Activated naive CD4-positive, alpha-beta T cell treated with anti-CD3 and anti-CD28 coated beads, Interleukin-2, amount 50 U/mL, for 16 hours (primary cell): ENCODE results near the gene TCF12.
"Not testable (repeated sequence)": the region's sequence is repeated elsewhere in the genome, so short reads cannot be mapped to it uniquely, and the experiment has no call there.

Experiments
- DNase-seq: peaks from one replicate; pipeline ENCODE4 v3.0.0-alpha.2; 2020

TCF12 gene

DNA sequence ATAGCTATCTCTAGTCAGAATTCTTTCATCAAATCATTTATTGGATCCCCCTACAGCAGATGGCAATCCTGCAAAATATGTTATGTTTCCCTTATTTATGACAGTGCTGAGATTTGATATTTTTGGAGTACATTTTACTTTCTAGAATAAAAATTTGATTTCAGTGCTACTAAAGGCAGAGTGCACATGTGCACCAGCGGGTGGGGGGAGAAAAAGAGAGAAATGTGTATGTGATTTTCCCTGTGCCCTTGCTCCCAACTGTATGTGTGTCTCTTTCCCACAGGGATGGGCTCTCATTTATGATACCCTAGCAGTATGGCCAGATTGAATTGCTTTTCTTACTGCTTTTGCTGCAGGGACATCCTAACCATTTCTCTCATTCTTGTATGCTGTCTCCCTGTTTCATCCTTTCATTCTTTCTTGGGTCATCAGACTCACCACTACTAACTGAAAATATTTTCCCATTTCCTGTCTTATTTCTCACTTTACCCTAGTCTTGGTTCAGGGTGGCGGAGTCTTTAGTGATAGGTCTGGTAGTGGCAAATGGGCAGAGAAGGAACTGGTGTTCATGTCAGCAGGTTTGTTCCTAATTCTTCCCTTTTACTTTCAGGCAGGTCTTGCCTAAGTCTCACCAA lies 140.7 kb downstream of the TCF12 start:
- DNase-seq, result no peak

DNA sequence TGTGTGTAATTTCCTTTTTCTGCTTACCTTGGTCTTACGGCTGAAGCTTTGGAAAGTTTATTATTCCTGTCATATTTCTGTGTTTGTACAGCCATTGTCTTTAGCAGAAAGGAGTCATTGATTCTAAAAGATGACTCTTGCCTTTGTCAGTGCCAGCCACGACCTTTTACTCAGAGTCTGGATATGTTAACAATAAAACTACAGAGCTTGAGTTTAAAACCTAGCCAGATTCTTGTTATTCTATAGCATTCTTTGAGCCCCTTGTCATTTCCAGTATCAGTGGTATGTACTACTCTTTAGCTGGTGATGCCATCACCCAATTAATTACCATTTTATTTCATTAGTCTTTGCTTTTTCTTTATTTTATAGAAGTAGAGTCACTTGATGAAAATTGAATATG lies 142.4 kb downstream of the TCF12 start:
- no peak for DNase-seq

GRCh38 chr15:57061281-57061680 lies 142.8 kb downstream of the TCF12 start:
- no peak for DNase-seq

DNA sequence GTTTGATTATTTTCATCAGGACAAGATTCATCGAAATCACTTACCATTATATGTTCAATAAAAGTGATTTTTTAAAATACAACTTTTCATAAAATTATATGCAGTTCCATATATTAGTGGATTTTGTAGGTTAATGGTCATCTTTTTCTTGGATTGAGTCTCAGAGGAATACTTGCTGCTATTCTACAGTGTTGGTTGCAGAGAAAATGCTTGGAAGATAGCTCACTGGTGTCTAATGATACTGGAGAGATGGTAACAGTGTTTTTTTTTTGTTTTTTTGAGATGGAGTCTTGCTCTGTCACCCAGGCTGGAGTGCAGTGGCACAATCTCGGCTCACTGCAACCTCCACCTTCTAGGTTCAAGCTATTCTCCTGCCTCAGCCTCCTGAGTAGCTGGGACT lies 143.3 kb downstream of the TCF12 start:
- no peak for DNase-seq

DNA sequence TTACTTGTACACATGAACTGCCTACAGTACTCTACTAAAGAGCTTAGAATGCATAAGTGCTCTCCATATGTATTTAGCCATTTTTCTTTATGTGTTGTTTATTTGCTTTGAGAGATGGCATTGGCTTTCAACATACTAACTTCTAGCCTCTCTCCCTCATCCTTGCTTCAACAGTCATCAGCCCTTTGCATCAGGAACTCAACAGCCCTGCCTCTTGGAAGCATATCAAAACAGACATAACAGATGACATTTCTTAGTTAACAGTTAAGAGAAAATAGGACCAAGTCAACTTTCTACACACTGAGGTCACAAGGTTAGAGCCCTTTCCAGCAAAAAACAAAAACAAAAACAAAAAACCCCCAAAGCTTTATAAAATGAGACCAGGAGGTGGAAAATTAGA lies 145.6 kb downstream of the TCF12 start:
- no peak for DNase-seq

GRCh38 chr15:57069423-57069822 lies 151.0 kb downstream of the TCF12 start:
- no peak for DNase-seq

- DNase-seq, result no peak
Measured at GRCh38 chr15:57070674-57071073, 152.2 kb downstream of the TCF12 start.

GRCh38 chr15:57079446-57079845 lies 161.0 kb downstream of the TCF12 start:
- no peak for DNase-seq

DNA sequence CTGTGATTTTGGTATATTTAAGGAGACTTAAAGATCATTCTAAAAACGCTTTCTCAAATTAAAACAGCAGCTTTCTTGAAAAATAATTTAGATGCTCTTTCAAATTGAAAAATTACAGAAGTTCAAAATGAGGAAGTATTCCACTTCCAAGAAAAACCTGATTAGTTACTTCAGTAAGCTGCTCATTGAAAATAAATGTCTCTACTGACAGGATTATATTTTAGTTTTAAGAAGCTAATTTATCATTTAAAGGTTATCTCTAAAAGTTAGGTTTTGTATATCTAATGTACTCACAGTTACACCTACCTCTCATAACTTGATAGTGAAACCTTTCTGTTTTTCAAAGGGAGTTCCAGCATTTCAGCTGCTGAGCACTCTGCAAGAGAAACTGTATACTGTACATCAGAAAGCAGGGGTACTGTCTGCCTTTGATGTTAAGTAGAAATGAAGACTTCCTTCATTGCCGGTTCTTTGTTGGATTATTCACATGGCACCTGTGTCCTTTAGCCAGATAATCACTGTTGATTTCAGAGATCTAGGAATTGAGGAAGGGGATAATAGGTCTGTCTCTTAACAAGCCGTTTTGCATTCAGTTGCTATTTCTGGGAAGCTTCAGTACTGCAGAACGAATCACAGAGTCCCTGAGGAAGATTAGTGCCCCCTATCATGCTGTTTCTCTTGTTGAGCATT lies 161.6 kb downstream of the TCF12 start:
- DNase-seq, result no peak

GRCh38 chr15:57082054-57082728 lies 163.7 kb downstream of the TCF12 start:
- DNase-seq, result no peak

GRCh38 chr15:57084192-57084591 lies 165.7 kb downstream of the TCF12 start:
- DNase-seq, result no peak

DNA sequence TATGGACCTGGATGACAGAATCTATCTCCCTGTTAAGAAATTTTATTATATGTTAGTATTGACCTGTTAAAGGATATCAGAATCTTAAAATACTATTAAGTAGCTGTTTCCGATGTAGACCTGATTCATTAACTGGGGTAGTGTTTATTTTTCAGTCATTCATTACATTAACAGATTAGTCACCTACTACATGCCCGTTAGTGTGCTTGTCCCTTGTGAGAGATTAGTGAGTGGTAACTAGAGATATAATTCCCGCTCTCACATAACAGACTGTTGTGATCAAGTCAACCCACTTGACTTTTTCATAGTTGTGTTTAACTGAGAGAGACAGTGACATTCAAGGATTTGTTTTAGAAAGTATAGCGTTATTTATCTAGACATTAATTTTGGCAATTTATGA lies 166.8 kb downstream of the TCF12 start:
- DNase-seq, result no peak

DNA sequence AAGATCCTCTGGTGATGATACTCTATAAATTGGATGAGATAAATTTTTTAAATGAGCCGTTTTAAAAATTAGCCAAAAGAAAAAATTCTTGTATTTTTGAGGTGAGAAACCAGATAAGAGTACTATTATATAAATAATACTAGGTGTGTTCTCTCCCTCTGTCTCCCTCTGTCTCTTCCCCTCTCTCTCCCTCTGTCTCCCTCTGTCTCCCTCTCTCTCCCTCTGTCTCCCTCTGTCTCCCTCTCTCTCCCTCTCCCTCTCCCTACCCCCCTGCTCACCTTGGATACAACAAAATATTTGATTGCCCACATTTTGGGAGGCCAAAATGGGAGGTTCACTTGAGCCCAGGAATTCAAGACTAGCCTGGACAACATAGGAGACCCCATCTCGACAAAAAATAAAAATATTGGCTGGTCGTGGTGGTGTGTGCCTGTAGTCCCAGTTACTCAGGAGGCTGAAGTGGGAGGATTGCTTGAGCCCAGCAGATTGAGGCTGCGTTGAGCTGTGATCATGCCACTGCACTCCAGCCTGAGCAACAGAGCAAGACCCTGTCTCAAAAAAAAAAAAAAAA lies 168.5 kb downstream of the TCF12 start:
- DNase-seq, result no peak

DNA sequence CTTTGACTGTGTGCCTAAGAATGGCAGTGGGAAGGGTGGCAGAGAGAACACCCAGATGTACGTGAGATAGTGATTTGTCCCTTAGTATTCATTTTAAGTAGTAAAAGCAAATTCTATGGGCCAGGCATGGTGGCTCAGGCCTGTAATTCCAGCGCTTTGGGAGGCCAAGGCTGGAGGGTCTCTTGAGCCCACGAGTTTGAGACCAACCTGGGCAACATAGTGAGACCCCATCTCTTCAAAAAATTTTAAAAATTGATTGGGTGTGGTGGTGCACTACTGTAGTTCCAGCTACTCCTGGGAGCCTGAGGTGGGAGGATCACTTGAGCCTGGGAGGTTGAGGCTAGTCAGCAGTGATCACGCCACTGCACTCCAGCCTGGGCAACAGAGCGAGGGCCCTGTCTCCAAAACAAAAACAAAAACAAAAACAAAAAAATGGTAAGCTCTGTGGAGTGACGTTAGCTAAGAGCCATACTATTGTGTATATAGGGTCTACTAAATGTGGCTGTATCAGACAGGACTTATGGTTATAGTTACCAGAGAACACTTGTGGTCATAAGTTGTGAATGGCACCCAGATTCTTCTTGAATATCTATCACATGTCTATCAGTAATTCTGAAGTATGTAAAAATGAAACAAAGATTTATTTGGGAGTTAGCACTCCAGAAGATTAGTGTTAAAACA lies 171.5 kb downstream of the TCF12 start:
- no peak for DNase-seq

- DNase-seq, result no peak
Measured at GRCh38 chr15:57090496-57090859, 172.0 kb downstream of the TCF12 start.

DNA sequence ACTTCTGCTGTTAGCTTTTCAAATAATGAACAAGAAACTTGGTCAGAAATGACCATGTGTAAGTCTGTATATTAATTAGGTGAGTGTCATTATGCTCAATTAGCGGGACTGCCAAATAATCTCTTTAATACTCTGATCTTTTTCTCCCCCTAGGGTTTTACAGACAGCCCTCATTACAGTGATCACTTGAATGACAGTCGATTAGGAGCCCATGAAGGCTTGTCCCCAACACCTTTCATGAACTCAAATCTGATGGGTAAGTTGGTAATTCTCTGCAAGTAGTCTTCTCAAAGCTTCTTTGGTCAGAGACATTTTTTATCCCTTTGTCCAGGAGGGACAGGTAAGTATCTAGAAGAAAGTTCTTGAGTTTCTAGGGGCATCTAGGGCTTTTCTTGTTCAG lies 173.2 kb downstream of the TCF12 start:
- no peak for DNase-seq

GRCh38 chr15:57092252-57092651 lies 173.8 kb downstream of the TCF12 start:
- no peak for DNase-seq

DNA sequence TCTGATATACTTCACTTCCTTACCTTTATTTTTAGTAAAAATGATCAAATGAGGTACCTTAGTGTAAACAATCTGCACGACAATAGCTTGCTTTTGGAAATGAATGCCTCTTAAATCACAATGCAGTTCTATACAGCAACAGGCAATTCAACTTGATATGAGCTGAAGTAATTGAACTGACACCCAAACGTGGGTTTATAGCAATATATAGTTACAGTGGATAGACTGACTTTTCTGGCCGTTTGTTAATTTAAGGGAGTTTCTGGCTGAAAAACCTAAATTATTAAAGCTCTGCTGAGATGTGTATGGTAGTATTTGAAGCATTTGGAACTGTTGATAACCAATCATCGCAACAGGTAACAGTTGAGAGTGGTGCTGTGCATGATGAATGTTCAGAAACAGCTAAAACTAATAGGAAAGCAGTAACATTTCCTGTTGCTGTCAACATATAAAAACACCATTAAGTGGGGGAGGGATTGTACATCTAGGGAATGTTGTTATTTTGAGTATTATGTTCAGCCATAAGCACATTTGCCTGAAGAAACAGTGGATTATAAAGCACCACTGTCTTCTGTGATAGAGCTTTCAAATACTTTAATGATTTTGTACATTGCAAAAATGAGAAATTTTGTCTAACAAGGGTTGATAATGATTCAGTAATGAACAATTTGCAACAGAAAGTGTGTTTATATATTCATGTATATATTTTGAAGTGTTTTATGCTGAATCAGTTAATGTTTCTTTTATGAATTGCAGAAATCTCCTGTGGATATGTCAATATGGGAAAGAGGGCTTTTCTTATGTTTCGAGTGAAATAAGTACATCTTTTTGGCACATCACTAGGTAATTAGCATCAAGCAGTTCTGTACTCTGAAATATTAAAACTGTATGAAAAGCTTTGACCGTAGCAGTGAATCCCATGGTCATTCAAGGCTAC lies 176.1 kb downstream of the TCF12 start:
- DNase-seq, result no peak

GRCh38 chr15:57095896-57096295 lies 177.5 kb downstream of the TCF12 start:
- DNase-seq, result no peak

- no peak for DNase-seq
Measured at GRCh38 chr15:57097246-57097645, 178.8 kb downstream of the TCF12 start.

DNA sequence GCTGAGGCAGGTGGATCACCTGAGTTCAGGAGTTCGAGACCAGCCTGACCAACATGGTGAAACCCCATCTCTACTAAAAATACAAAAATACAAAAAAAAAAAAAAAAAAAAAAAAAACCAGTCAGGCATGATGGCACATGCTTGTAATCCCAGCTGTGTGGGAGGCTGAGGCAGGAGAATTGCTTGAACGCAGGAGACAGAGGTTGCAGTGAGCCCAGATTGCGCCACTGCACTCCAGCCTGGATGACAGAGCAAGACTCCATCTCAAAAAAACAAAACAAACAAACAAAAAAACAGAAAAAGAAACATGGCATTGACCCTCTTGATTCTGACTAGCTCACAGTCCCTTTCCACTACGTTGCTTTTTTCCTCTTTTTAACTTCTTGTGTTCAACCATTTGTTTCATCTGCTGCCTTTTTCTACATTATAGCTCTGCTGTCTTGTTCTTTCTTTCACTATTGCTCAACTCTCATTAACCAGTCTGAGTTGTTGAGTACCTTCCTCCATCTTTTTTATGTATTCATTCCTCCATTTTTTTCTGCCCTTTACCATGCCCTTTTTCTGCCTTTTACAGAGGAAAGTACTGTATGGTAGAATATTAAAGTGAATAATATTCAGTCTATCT lies 179.6 kb downstream of the TCF12 start:
- not testable (repeated sequence) for DNase-seq

- no peak for DNase-seq
Measured at GRCh38 chr15:57098896-57099295, 180.5 kb downstream of the TCF12 start.
